ENCODE results near the gene IPO11.
"Not testable (repeated sequence)": the region's sequence is repeated elsewhere in the genome, so short reads cannot be mapped to it uniquely, and the experiment has no call there.

IPO11 gene

DNA sequence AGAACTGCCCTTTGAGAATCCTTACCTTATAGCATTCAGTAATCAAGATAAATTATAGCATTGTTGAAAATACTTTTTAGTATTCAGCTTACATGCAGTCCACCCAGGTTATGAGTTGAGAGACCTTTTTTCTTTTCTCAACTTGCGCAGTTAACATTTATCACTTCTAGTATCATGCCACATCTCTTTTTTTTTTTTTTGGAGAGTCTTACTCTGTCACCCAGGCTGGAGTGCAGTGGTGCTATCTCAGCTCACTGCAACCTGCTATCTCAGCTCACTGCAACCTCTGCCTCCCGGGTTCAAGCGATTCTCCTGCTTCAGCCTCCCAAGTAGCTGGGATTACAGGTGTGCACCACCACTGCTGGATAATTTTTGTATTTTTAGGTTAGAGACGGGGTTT lies 195.1 kb downstream of the IPO11 start:
- no peak for DNase-seq

DNA sequence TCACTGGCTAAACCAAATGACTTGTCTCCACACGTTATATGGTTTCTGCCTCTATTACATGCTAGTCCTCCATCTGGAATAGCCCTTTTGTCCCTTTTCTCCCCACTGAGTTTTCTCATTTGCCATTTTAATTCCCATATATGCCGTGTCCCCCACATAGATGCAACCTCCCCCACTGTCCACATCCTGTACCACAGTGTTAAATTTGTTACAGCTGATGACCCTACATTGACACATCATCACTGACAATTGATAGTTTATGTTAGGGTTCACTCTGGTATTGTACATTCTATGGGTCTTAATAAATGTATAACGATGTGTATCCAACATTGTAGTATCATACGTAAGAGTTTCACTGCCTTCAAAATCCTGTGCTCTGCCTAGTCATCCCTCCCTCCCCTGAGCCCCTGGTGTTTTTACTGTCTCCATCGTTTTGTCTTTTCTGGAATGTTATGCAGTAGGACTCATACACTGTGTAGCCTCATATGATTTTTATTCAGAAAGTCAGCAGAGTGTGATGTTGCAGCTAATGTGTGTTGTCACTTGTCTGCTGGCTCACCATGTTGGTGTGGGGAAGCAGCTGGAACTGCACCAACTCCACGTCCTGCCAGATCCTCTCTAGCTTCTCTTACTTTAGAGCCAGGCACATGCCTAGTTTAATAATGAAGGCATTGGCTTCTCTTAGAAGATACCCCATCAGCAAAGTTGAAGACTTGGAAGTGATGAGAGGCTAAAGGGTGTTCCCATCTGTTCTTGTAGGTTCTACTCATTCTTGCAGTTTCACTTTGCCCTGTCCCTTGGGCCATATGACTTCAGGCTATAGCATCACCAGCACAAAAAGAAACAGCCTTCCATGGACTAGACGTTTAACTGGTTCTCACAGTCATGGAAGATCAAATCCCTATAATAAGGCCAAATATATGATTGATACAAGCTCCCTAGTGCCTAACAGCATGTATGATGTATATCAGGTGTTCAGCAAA lies 196.3 kb downstream of the IPO11 start:
- DNase-seq: no peak

DNA sequence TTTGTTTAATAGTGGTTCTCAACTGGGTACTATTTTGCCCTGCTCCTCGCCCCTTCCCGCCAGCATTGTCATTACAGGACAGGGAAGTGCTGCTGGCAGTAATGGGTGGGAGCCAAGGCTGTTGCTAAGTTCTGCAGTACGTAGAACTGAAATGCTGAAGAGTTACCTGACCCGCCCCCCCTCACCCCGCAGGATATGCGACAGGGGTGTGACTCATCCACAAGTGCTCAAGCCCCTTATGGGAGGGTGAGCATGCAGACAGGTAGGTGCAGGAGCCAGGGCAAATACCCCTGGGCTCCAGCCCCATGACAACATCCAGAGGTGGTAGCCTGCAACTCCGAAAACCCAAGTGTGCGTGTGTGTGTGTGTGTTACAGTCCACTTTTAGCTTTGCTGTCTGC lies 201.8 kb downstream of the IPO11 start:
- no peak for DNase-seq

DNA sequence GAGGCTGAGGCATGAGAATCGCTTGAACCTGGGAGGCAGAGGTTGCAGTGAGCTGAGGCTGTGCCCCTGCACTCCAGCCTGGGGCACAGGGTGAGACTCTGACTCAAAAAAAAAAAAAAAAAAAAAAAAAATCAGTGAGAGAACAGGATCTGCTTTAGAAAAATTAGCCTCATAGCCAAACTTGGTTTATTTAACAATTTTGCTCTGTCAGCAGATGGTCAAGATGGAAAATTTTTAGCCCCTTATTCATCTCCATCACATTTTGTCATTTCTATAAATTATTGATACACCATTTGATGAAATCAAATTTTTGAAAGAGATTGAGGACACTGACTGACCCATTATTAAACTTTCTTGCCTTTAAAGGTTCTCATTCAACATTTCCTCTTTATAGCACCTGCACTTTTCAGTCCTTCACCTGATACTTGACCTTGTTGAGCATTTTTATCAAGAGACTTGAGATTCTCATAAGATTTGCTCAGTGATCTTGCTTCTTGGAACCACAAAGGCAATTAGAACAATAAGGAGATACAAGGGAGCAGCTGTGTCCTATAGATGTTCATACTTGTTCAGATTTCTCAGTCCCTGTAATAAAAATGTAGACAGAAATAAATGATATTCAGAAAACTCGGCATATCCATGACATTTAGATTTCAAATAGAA lies 204.2 kb downstream of the IPO11 start:
- no peak for DNase-seq

DNA sequence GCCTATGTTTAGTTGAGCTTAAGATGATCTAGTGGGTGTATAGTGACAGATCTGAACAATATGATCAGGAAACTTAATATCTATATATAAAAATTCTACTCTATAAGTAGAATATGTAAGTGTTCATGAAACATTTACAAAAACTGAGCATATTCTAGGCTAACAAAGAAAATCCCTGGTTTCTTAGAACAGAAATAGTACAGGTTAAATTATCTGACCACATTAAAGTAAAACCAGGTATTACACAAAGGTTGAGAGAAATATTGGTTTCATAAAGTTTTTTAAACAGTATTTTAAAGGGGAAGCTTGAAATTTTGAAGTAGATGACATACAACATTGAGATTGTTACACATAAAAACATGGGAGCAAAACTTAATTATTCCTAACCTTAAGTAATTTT lies 205.4 kb downstream of the IPO11 start:
- no peak for DNase-seq

DNA sequence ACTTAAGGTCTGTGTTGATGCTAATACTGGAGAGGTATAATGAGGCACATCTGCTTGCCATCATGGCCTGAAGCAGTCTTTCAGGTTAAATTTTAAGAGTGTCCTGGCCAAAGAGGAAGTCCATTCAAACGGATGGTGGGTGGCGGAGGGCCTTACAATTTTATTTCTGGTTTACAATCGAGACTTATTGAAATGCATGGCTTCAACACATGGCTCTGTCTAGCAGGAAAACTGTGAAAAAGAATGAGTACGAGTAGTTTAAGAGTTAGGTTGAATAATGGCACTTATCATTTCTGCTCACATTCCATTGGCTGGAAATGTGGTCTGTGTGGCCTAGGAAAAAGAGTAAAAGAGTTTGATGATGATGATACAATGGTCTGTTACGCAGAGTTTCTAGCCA lies 208.2 kb downstream of the IPO11 start:
- DNase-seq: no peak

DNA sequence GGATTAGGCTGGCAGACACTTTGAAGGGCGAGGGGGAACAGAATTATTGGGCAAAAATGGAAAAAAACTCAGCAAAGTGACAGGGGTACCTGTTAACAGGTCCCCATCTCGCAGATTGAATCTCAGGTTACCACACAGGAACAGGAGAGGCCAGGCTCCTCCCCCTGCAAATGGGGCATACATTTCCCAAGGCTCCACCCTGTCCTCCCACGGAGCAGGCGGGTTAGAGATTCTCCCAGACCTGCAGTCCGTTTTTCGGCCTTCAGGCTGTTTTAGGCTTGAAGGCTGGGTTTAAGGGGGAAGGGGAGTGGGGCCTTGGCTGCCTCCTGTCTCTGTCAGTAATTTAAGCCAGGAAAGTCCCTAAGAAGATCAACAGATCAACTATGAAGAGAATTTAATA lies 208.7 kb downstream of the IPO11 start:
- no peak for DNase-seq

DNA sequence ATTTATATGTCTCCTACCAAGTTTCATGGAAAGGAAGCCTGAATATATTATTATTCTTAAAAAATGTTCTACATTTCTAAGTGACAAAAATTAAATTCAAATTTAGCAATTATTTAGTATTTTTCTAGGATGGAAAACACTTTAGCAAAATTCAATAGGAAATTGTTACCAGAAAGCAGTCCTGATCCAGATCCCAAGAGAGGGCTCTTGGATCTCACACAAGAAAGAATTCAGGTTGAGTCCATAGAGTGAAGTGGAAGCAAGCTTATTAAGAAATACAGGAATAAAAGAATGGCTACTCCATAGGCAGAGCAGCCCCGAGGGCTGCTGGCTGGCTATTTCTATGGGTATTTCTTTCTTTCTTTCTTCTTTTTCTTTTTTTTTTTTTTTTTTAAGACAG lies 210.7 kb downstream of the IPO11 start:
- no peak for DNase-seq

DNA sequence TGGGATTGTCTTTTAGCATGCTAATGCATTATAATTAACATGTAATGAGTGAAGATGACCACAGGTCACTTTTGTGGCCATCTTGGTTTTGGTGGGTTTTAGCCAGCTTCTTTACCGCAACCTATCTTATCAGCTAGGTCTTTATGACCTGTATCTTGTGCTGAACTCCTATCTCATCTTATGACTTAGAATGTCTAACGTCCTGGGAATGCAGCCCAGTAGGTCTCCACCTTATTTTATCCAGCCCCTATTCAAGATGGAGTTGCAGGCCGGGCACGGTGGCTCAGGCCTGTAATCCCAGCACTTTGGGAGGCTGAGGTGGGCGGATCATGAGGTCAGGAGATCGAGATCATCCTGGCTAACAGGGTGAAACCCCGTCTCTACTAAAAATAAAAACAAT lies 211.9 kb downstream of the IPO11 start:
- not testable (repeated sequence) for DNase-seq

DNA sequence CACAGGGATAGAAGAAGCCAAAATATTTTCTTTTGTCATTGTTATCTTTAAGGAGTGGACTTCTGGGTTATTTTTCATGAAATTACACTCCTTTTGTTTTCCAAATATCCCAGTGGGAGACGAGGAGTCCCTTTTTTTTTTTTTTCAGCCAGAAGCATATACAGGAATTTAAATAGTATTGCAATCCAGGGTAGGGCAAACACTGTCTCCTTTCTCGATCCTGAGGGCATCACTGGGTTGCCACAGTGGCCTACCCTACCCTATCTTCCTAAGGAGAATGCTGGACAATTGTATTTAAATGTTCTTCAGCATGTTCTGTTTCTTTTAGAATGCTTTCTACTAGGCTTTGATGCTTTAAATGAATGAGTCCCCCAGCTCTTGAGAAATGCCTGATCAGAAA lies 214.0 kb downstream of the IPO11 start:
- DNase-seq: no peak

DNA sequence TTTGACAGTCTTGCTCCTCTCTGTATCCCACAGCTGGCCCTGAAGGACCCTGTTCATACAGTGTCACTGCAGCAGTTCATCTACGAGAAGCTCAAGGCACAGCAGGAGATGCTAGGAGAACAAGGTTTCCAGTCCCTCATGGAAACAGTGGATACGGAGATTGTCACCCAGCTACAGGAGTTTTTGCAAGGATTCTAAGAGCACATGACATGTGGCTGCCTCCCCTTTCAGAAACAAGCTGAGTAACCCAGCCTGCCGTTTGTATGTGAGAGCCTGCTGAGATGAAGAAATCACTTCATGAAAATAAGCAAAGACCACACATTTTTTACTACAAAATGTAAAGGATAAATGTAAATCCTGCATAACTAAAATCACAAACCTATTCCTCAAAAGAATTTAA lies 214.6 kb downstream of the IPO11 start:
- DNase-seq: no peak

DNA sequence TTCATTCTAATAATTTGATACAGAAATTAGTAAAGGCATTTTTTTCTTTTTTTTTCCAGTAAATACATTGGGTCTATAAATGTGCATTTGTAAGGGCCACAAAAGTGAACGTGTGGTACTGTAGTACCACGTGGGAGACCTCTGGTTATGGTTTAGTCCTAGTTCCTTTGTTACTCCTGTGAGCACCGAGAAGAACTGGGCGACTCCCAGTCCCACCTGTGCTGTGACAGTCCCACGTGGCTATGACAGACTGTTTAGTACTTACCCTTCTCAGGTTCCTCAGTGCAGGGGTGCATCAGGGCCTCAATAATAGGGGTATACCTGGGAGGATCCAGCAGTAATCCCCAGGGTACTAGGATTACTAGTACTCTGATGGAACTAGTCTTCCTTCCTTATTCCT lies 215.3 kb downstream of the IPO11 start:
- DNase-seq: no peak

DNA sequence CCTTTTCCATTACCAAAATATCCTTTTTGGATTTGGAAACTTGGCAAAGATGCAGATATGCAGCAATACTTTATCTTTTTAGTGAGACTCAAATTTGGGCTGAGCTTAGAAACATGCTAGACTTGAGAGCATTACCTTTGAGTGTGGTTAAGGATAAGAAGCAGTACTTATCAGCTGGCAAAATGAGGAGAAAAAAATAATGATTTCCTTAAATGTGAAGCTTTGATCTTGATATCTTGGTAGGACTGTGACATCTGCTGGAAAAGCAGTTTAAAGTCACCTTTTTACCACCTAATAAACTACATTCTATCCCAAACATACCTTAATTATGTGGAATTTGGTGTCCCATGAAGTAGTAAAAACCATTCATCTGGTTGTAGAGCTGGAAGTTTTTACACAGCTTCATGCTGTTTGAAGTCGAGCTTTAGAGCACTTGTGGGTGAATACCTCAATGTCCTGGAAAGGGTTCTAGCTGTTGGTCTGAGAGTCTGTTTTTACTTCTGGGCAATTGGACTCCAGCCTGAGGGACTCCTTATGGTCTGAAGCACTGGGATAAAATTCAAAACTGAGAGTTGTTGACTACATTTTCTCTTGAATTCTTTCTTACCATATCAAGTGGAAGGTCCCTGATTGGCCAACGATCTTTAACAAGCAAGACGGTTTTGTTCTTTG lies 219.5 kb downstream of the IPO11 start:
- no peak for DNase-seq

DNA sequence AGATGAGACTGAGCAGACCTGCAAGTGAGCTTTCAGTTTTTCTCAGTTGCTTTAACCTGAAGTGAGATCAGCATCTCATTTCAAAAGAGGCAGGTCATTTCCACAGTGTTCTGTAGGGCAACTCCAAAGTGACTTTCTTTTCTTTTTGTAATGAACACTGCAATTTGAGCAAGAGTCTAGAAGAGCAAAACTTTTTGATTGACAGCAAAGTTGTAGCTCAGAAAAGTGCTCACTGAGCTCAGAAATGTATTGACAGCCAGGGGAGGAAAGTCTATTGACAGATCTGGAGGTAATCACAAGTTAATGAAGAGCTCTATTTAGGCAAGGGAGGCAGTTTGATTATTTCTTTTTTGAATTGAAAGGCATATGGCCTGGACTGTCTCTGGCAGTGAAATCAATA lies 220.7 kb downstream of the IPO11 start:
- DNase-seq: no peak

DNA sequence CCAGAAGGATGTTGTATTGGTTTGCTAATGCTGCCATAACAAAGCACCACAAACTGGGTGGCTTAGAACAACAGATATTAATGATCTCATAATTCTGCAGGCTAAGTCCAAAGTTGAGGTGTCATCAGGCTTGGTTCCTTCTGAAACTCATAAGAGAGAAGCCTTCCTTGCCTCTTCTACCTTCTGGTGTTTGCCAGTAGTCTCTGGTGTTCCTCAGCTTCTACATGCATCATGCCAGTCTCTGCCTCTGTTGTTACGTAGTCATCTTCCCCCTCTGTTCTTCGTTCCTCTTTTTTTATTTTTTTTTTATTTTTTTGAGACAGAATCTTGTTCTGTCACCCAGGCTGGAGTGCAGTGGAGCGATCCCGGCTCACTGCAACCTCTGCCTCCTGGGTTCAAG lies 227.9 kb downstream of the IPO11 start:
- no peak for DNase-seq

DNA sequence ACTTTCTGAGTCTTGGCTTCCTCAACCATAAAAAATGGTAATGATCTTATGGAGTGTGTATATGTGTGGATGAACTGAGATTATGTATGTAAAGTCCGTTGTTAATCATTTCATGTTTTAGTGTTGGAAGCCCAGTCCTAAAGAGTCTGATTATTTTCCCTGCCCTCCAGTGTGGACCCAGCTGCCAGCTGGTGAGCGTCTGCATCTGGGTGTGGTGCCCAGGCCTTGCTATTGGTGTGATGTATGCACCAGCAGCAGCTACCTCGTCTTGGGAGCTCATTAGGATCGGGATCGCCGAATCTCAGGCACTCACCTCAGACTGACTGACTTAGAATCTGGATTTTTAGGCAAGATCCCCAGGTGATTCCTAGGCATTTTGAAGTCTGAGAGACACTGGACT lies 229.9 kb downstream of the IPO11 start:
- DNase-seq: no peak

DNA sequence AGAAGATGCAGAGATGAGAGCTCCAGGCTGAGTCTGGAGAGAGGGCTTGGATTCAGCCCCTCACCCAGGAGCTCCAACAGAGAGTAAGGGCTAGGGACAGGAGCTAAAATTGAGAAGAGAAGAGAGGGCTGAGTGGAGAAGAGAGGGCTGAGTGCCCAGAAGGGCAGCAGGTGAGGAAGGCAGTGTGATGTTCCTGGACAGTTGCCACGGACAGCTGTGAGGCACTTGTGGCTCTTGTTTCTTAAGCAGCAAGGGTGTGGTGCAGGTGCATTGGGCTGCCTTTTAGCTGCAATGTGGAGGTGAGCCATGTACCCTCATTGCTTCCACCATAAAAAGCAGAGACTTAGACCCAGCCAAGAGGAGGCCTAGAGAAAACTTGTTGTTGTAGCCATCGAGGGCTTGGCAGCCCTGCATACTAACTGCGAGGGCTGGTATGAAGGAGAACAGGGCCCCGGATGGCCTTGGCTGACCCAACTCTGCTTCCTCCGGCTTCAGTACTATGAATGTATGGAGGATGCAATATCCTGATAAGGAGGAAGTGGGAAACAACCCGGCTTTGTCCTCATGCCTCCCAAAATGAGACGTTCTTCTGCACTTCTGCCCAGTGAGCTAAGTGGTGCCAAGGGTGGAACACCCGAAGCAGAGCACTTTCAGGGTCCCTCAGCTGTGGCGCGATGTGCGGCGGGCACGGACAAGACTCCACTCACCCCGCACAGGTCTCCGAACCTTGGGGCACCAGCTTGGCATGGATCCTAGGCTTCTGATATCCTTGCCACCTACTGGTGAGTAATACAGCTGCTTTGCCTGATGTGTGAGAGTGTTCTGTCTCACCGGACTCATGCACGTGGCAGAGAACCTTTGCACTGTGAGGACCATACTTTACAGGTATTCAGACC lies 231.2 kb downstream of the IPO11 start:
- DNase-seq: no peak

DNA sequence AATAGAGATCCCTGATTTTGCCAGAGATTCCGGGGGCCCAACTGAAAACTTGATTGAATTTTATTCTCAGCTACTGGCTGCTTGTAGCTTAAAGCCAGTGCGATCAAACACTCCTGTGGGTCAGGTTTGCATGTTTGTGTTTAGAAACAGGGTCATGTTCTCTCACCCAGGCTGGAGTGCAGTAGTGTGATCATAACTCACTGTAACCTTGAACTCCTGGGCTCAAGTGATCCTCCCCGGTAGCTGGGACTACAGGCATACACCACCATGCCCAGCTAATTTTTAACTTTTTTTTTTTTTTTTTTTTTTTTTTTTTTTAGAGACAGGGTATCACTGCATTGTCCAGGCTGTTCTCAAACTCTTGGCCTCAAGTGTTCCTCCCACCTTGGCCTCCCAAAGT lies 232.7 kb downstream of the IPO11 start:
- DNase-seq: no peak

DNA sequence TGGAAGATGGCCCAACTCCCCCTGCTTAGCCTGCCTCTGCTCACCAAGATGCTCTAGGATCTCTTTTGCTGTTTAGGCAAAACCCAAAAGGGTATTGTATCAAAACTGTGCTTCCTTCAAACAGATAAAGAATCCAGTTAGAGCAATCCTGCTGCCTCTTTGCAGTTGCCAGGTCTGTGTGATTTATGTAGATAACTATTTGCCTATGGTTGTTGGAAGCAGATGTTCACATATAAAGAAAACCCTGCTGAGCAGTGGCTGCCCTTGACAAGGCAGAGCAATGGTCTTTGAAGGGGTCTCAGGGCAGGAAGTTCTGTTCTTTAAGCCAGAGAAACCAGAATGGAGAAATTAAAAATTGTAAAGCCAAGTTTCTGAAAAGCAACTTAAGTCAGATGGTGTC lies 234.7 kb downstream of the IPO11 start:
- DNase-seq: no peak

DNA sequence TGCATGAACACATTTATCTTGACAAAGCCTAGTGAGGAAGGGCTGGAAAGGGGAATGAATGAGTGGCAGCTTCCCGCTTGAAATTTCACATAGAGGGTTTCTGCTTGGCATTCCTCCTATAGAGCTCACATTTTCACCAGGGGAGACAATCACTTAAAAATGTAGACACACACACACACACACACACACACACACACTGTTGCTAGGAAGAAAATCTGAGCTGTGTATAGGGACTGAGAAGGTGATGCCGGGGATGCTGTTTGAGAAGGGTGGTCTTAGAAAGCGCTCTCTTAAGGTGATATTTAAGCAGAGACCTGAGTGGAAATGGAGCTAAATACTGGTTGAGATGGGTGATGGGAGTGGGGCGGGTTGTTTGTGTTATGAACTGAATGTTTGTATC lies 236.5 kb downstream of the IPO11 start:
- no peak for DNase-seq

DNA sequence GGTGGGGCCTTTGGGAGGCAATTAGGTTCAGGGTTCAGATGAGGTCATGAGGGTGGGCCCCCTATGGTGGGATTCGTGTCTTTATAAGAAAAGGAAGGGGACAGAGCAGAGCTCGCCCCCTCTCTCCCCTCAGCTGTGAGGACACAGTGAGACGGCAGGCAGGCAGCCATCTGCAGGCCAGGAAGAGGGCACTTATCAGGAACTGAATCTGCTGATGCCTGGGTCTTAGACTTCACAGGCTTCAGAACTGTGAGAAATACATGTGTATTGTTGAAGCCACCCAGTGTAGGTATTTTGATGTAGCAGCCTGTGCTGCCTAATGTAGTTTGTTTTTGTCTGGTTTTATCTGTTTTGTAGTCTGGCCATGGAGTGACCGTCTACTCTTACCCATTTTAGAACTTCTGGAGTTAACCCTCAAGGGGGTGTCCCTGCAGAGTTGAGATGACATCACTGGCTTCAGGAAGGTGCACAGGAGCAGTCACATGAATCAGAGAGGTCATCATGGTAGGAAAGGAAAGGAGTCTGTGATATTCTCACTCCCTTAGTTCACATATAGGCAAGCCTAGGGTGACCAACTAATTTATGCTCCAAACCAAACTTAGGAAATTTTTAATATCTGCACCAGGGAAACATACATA lies 237.0 kb downstream of the IPO11 start:
- DNase-seq: no peak

DNA sequence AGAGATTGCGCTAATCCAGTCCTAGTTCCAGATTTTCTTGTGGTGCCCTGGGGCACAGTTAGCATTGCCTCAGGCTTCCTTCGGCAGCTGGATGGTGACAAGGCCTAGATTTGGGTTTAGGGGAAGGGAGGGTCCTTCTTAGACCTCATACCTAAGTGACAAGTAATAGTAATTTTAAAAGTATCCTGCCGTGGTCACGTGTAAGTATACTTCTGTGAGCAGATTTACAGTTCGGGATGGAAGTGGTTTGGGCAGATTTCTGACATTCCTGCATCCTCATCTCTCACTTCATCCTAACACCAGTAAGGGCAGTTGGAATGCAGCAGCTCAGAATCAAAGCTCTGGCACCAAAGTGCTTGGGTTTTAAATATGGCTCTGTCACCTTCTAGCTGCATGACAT lies 237.6 kb downstream of the IPO11 start:
- DNase-seq: no peak

All from cerebellar nuclear complex (tissue), 1 donor.